ENCODE results near the gene MGLL. TPM values are rescaled to one million over a fixed set of nuclear protein-coding genes. Genes with fewer than 3 reads are reported as not detected.
A peak's percentile ranks its signal among the peaks of the same experiment; 100 is the strongest.

Gene MGLL
- total and polyA plus RNA-seq, 9 of the 15 experiments (the other 6 are each of a cell fraction or from before 2014, with no cell fraction given), result 0.12 to 0.32 (median 0.18) TPM; not detected in 6

GRCh38 chr3:127672429-127673190 is 149.7 kb downstream of the MGLL start, which contains the start of gene ABTB1 (continued):
- no peak for TF ChIP-seq MBD1 (CRISPR knock-in tag; IDR thresholded peaks at IDR 0.05)
- peak; percentile 27; the same call in 1 of the 2 replicates for TF ChIP-seq SP1 (CRISPR knock-in tag; IDR thresholded peaks at IDR 0.05)
- TF ChIP-seq ZFX (CRISPR knock-in tag; IDR thresholded peaks at IDR 0.05), result peak; percentile 95
- TF ChIP-seq MGA (IDR thresholded peaks at IDR 0.05), result no peak; the same call in 1 of the 2 replicates
- TF ChIP-seq HMGN3 (IDR thresholded peaks at IDR 0.05; ENCODE audit: borderline replicate concordance, extremely low read depth, insufficient read length, low read depth, low read length), result no peak
- TF ChIP-seq MAFF (IDR thresholded peaks at IDR 0.05; ENCODE audit: low read length), result no peak
- no peak for TF ChIP-seq SNAPC5 (CRISPR knock-in tag; IDR thresholded peaks at IDR 0.05)
- TF ChIP-seq ATF6 (CRISPR knock-in tag; IDR thresholded peaks at IDR 0.05), result no peak
- TF ChIP-seq POLR2B (IDR thresholded peaks at IDR 0.05; ENCODE audit: low read depth, partially characterized antibody), result peak; percentile 42
- no peak for TF ChIP-seq ZNF311 (CRISPR knock-in tag; IDR thresholded peaks at IDR 0.05)
- no peak for TF ChIP-seq BRD4 (IDR thresholded peaks at IDR 0.05)
- TF ChIP-seq LCOR (CRISPR knock-in tag; IDR thresholded peaks at IDR 0.05), result no peak
